ENCODE data around the gene BPIFB6. TPM values are rescaled to one million over a fixed set of nuclear protein-coding genes. Genes with fewer than 3 reads are reported as not detected.

BPIFB6 gene
- total RNA-seq, 1 donor = not detected

- DNase-seq (ENCODE audit: insufficient read length, low spot score, missing footprints) = peak; percentile 34
- Histone ChIP-seq H4K20me1 (ENCODE audit: insufficient read depth, low read length) (no peaks in the 10 kb centered on the region), H3K9me3 (ENCODE audit: low read depth, low read length) (no peaks in the 10 kb centered on the region), H3K4me3 (ENCODE audit: insufficient read depth, low read length) (no peak overlapping the region), H3K27ac (ENCODE audit: low read depth, low read length) (no peak overlapping the region), H3K27me3 (ENCODE audit: insufficient read depth, low read length) (peaks cover 3% of the 10 kb centered on the region), H3K4me2 (ENCODE audit: insufficient read depth, low read length) (no peak overlapping the region), H3K79me2 (ENCODE audit: insufficient read depth, low read length) (no peaks in the 10 kb centered on the region), H3K4me1 (ENCODE audit: insufficient read depth, low read length) (no peaks in the 10 kb centered on the region), H2AFZ (ENCODE audit: low read length) (no peak overlapping the region), H3K36me3 (ENCODE audit: insufficient read depth, low read length) (no peaks in the 10 kb centered on the region)
- TF ChIP-seq, protein P1, sequence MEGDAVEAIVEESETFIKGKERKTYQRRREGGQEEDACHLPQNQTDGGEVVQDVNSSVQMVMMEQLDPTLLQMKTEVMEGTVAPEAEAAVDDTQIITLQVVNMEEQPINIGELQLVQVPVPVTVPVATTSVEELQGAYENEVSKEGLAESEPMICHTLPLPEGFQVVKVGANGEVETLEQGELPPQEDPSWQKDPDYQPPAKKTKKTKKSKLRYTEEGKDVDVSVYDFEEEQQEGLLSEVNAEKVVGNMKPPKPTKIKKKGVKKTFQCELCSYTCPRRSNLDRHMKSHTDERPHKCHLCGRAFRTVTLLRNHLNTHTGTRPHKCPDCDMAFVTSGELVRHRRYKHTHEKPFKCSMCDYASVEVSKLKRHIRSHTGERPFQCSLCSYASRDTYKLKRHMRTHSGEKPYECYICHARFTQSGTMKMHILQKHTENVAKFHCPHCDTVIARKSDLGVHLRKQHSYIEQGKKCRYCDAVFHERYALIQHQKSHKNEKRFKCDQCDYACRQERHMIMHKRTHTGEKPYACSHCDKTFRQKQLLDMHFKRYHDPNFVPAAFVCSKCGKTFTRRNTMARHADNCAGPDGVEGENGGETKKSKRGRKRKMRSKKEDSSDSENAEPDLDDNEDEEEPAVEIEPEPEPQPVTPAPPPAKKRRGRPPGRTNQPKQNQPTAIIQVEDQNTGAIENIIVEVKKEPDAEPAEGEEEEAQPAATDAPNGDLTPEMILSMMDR (IDR thresholded peaks at IDR 0.05; ENCODE audit: extremely low read depth, low read depth, low read length) = no peak
These were observed 24.6 kb upstream of the BPIFB6 start for GRCh38 chr20:33006776-33007375.

DNA sequence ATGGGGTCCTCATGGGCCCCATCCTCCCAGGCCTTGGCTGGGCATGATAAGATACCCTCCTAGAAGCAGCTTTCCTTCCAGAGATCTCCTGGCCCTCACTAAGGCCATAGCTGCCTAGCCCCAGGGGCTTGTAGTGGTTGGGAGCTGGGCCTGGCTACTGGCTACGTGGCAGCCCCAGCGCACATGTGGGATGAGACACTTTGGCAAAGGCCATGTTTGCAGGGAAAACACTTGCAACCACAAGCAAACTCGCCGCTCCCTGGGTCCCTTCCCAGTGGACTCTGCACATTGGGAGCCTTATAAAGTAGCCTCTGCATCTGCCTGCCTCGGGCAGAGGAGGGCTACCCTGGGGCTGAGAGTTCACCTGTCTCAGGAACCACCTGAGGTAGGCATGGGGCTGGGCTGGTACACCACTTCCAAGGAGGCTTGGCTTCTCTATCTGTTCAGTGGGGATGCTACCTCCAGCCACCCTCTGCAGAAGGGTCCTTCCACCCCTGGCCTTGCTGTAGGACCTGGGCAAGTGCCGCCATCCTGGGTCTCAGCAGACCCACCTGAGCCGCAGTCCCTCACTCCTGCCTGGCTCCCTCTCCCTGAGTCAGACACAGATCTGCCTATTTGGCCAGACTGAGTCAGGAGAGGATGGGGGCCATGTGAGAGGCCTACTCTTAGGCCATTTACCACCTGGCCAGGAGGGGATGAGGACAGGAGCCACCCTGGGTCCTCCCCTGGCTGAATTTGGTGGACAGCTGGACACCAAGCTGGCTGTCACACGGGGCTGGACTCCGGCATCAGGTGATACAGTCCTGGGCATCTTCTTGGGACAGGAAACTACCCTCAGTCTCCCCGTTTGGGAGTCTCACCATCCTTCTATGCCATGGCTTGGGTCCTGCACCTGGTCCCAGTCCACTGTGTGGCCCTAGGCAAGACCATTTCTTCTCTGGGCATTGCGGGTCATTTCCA lies 23.8 kb upstream of the BPIFB6 start, which contains the start of gene BPIFB2:
Gene BPIFB2, plus strand, starts transcription at position 329 of the 960 bp plus-strand sequence. CDS start 871 bp downstream, outside the sequence.
- Histone ChIP-seq H3K36me3 (ENCODE audit: insufficient read depth, low read length) (no peaks in the 10 kb centered on the region), H3K4me1 (ENCODE audit: insufficient read depth, low read length) (no peaks in the 10 kb centered on the region), H3K27ac (ENCODE audit: low read depth, low read length) (no peak within 1 kb of the TSS), H3K79me2 (ENCODE audit: insufficient read depth, low read length) (no peaks in the 10 kb centered on the region), H3K4me3 (ENCODE audit: insufficient read depth, low read length) (no peak within 1 kb of the TSS), H3K4me2 (ENCODE audit: insufficient read depth, low read length) (no peak within 1 kb of the TSS), H3K27me3 (ENCODE audit: insufficient read depth, low read length) (peaks cover 5% of the 10 kb centered on the region), H4K20me1 (ENCODE audit: insufficient read depth, low read length) (no peaks in the 10 kb centered on the region), H2AFZ (ENCODE audit: low read length) (no peak within 1 kb of the TSS), H3K9me3 (ENCODE audit: low read depth, low read length) (no peaks in the 10 kb centered on the region)
- TF ChIP-seq, protein P1 (IDR thresholded peaks at IDR 0.05; ENCODE audit: extremely low read depth, low read depth, low read length) = no peak
- peak; percentile 77 for DNase-seq (ENCODE audit: insufficient read length, low spot score, missing footprints)

- H2AFZ ChIP-seq (ENCODE audit: low read length) = no peak overlapping the region
- TF ChIP-seq, protein P1 (IDR thresholded peaks at IDR 0.05; ENCODE audit: extremely low read depth, low read depth, low read length) = no peak
- no peak overlapping the region for H3K4me2 ChIP-seq (ENCODE audit: insufficient read depth, low read length)
- H3K9me3 ChIP-seq (ENCODE audit: low read depth, low read length) = no peaks in the 10 kb centered on the region
- no peaks in the 10 kb centered on the region for H3K4me1 ChIP-seq (ENCODE audit: insufficient read depth, low read length)
- H3K36me3 ChIP-seq (ENCODE audit: insufficient read depth, low read length) = no peaks in the 10 kb centered on the region
- H3K79me2 ChIP-seq (ENCODE audit: insufficient read depth, low read length) = no peaks in the 10 kb centered on the region
- H4K20me1 ChIP-seq (ENCODE audit: insufficient read depth, low read length) = no peaks in the 10 kb centered on the region
- H3K27me3 ChIP-seq (ENCODE audit: insufficient read depth, low read length) = peaks cover 5% of the 10 kb centered on the region
- H3K4me3 ChIP-seq (ENCODE audit: insufficient read depth, low read length) = no peak overlapping the region
- peak; percentile 58 for DNase-seq (ENCODE audit: insufficient read length, low spot score, missing footprints)
- no peak overlapping the region for H3K27ac ChIP-seq (ENCODE audit: low read depth, low read length)
These were observed 22.9 kb upstream of the BPIFB6 start for GRCh38 chr20:33008336-33009213.

Data from osteoblast (primary cell).